ENCODE data around the gene ADAMTS13. TPM values are rescaled to one million over a fixed set of nuclear protein-coding genes. Genes with fewer than 3 reads are reported as not detected.

ADAMTS13 gene
- total RNA-seq, 4 donors from 2014 or later, result 1.8 to 4.9 (median 3.8) TPM; not detected in 1

GRCh38 chr9:133470427-133470924, 48.3 kb downstream of the ADAMTS13 start:
- Histone ChIP-seq H3K4me1 (no peaks in the 10 kb centered on the region), H3K9me3 (no peaks in the 10 kb centered on the region), H3K27ac (no peak overlapping the region), H3K36me3 (no peaks in the 10 kb centered on the region), H3K4me3 (no peak overlapping the region), H3K27me3 (no peaks in the 10 kb centered on the region)
- TF ChIP-seq, protein P1, sequence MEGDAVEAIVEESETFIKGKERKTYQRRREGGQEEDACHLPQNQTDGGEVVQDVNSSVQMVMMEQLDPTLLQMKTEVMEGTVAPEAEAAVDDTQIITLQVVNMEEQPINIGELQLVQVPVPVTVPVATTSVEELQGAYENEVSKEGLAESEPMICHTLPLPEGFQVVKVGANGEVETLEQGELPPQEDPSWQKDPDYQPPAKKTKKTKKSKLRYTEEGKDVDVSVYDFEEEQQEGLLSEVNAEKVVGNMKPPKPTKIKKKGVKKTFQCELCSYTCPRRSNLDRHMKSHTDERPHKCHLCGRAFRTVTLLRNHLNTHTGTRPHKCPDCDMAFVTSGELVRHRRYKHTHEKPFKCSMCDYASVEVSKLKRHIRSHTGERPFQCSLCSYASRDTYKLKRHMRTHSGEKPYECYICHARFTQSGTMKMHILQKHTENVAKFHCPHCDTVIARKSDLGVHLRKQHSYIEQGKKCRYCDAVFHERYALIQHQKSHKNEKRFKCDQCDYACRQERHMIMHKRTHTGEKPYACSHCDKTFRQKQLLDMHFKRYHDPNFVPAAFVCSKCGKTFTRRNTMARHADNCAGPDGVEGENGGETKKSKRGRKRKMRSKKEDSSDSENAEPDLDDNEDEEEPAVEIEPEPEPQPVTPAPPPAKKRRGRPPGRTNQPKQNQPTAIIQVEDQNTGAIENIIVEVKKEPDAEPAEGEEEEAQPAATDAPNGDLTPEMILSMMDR (IDR thresholded peaks at IDR 0.05), result no peak
- TF ChIP-seq POLR2A (IDR thresholded peaks at IDR 0.05), result no peak
- intact Hi-C loops (cut with DNase I; ENCODE audit: low total_unique reads), result no loop called here
- DNase-seq, result no peak

- H3K27ac ChIP-seq, result no peak overlapping the region
- H3K36me3 ChIP-seq, result no peaks in the 10 kb centered on the region
- intact Hi-C loops (cut with DNase I; ENCODE audit: low total_unique reads), result no loop called here
- TF ChIP-seq, protein P1 (IDR thresholded peaks at IDR 0.05), result no peak
- no peak for TF ChIP-seq POLR2A (IDR thresholded peaks at IDR 0.05)
- no peaks in the 10 kb centered on the region for H3K4me1 ChIP-seq
- H3K4me3 ChIP-seq, result no peak overlapping the region
- no peaks in the 10 kb centered on the region for H3K9me3 ChIP-seq
- no peak for DNase-seq
- H3K27me3 ChIP-seq, result no peaks in the 10 kb centered on the region
Measured at GRCh38 chr9:133470988-133471387, 48.8 kb downstream of the ADAMTS13 start.

GRCh38 chr9:133471551-133472276, 49.5 kb downstream of the ADAMTS13 start:
- H3K4me3 ChIP-seq, result no peak overlapping the region
- TF ChIP-seq POLR2A (IDR thresholded peaks at IDR 0.05), result no peak
- TF ChIP-seq, protein P1 (IDR thresholded peaks at IDR 0.05), result no peak
- no peaks in the 10 kb centered on the region for H3K9me3 ChIP-seq
- intact Hi-C loops (cut with DNase I; ENCODE audit: low total_unique reads), result no loop called here
- H3K36me3 ChIP-seq, result no peaks in the 10 kb centered on the region
- H3K4me1 ChIP-seq, result no peaks in the 10 kb centered on the region
- no peak overlapping the region for H3K27ac ChIP-seq
- H3K27me3 ChIP-seq, result no peaks in the 10 kb centered on the region
- no peak for DNase-seq

- no peaks in the 10 kb centered on the region for H3K9me3 ChIP-seq
Measured at GRCh38 chr9:133472277-133472645, 50.1 kb downstream of the ADAMTS13 start.

More at GRCh38 chr9:133472277-133472645, 50.1 kb downstream of the ADAMTS13 start:
- no peak overlapping the region for H3K4me3 ChIP-seq
- no peaks in the 10 kb centered on the region for H3K4me1 ChIP-seq
- TF ChIP-seq, protein P1 (IDR thresholded peaks at IDR 0.05), result no peak
- no peak for TF ChIP-seq POLR2A (IDR thresholded peaks at IDR 0.05)
- no peaks in the 10 kb centered on the region for H3K27me3 ChIP-seq
- no peaks in the 10 kb centered on the region for H3K36me3 ChIP-seq
- intact Hi-C loops (cut with DNase I; ENCODE audit: low total_unique reads), result no loop called here
- H3K27ac ChIP-seq, result no peak overlapping the region
- DNase-seq, result no peak
